ENCODE results near the gene PKN1. TPM values are rescaled to one million over a fixed set of nuclear protein-coding genes. Genes with fewer than 3 reads are reported as not detected.
"Not testable (repeated sequence)": the region's sequence is repeated elsewhere in the genome, so short reads cannot be mapped to it uniquely, and the experiment has no call there.

PKN1 gene
- total RNA-seq, 1 donor from 2014 or later = 147 TPM

DNA sequence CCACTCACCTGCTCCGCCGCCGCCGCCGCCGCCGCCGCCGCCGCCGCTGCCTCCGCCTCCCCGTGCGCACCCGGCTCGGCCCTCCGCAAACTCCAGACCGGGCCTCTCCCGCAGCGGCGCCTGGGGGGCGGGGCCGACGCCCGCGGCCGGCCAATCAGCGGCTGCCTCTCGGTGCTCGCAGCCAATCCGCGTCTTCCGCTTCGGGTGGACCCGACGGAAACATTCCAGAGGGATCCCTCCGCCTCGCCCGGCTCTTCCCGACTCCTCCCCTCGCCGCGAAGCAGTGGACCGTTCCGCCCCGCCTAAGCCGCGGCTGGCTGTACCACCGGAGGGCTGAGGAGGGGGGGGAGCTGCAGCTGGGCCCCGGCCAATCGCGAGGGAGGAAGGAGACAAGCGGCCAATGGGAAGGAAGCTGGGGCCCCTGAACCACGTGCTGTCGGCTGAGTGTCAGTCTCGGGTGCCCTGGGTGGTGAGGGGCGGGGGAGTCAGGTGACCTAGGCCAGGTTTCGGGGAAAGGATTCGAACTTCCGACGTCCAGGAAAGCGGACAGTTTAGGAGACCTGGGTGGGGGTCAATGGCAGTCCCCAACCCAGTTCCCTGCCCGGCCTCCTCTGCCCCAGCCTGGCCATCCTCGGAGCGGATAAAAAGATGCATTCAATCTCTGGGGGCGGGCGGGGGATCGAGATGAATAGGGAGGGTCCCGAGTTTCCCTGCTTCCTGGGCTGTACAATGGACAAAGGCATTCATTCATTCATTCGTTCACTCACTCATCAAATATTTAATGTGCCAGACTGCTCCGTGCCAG, 63.1 kb downstream of the PKN1 start, which contains the start of gene GIPC1:
Gene GIPC1, minus strand, starts transcription at position 99 of the 805 bp plus-strand sequence. CDS start 13,151 bp downstream, outside the sequence.
- Histone ChIP-seq H3K36me3 (peaks cover 10% of the 10 kb centered on the region), H3K27ac (peak within 1 kb of the TSS; percentile 83), H3K27me3 (ENCODE audit: low read depth) (no peaks in the 10 kb centered on the region), H3K9me3 (no peaks in the 10 kb centered on the region), H3K4me1 (peaks cover 35% of the 10 kb centered on the region), H3K4me3 (peak within 1 kb of the TSS; percentile 85)
- TF ChIP-seq, protein P1, sequence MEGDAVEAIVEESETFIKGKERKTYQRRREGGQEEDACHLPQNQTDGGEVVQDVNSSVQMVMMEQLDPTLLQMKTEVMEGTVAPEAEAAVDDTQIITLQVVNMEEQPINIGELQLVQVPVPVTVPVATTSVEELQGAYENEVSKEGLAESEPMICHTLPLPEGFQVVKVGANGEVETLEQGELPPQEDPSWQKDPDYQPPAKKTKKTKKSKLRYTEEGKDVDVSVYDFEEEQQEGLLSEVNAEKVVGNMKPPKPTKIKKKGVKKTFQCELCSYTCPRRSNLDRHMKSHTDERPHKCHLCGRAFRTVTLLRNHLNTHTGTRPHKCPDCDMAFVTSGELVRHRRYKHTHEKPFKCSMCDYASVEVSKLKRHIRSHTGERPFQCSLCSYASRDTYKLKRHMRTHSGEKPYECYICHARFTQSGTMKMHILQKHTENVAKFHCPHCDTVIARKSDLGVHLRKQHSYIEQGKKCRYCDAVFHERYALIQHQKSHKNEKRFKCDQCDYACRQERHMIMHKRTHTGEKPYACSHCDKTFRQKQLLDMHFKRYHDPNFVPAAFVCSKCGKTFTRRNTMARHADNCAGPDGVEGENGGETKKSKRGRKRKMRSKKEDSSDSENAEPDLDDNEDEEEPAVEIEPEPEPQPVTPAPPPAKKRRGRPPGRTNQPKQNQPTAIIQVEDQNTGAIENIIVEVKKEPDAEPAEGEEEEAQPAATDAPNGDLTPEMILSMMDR (IDR thresholded peaks at IDR 0.05) = no peak
- ATAC-seq (peak; percentile 95 to 98), DNase-seq (peak; percentile 97)
- intact Hi-C loops (cut with DNase I) = no loop called here

DNA sequence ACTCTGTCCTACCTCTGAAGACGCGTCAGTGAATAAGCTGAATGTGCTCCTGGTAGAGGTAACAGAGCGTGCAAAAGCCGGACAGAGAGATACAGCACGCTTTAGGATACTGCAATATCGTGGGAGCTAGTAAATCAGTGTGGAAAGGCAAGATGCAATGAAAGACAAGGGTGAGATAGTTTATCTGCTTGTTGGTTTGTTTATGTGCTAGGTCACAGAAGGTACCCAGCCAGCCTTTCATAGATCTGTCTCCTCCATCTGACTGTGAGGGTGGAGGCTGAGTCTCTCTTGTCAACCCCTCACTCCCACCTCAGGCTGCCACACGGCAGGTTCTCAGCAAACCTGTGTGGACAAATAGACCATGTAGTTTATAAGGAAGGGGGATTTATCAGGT, 63.7 kb downstream of the PKN1 start:
- TF ChIP-seq, protein P1 (IDR thresholded peaks at IDR 0.05) = no peak
- peaks cover 35% of the 10 kb centered on the region for H3K4me1 ChIP-seq
- DNase-seq (no peak), ATAC-seq (no peak)
- intact Hi-C loops (cut with DNase I) = no loop called here
- no peaks in the 10 kb centered on the region for H3K27me3 ChIP-seq (ENCODE audit: low read depth)
- peaks cover 4% of the 10 kb centered on the region for H3K36me3 ChIP-seq
- peak overlapping the region; percentile 83 for H3K27ac ChIP-seq
- H3K9me3 ChIP-seq = no peaks in the 10 kb centered on the region
- H3K4me3 ChIP-seq = peak overlapping the region; percentile 85

DNA sequence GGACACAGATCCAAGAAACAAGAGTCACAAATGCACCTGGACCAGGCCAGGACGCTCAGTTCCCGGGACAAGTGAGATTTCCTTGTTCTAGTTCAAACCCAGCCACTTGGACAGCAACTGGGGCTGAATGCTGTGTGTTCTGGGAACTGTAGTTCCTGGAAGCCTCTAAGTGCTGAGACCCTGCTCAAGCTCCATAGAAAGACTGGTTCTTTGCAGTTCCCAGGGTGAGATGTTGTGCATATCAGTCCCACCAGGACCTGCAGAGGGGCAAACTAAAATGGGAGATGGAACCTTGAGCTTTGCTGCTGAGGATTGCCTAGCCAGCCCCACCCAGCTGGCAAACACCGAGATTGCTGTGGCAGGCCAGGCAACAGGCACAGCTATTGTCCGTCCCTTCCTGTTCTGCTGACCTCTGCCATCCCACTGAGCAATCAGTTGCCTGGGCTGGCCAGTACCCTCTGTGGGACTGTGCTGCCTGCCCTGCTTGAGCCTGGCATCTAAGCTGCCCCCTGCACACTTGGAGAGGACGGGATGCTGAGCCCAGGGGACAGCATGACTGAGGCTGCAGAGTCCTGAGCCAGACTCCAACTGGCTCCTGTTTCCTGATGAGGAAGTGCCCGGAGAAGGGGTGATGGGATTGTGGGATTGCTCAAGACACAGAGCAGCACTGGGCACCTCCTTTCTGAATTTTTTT, 64.3 kb downstream of the PKN1 start:
- DNase-seq (no peak), ATAC-seq (peak; percentile 6 to 38)
- H3K36me3 ChIP-seq = peaks cover 3% of the 10 kb centered on the region
- no peak overlapping the region for H3K4me3 ChIP-seq
- intact Hi-C loops (cut with DNase I) = no loop called here
- H3K27me3 ChIP-seq (ENCODE audit: low read depth) = no peaks in the 10 kb centered on the region
- H3K4me1 ChIP-seq = peaks cover 38% of the 10 kb centered on the region
- H3K27ac ChIP-seq = peak overlapping the region; percentile 83
- TF ChIP-seq, protein P1 (IDR thresholded peaks at IDR 0.05) = no peak
- H3K9me3 ChIP-seq = no peaks in the 10 kb centered on the region

DNA sequence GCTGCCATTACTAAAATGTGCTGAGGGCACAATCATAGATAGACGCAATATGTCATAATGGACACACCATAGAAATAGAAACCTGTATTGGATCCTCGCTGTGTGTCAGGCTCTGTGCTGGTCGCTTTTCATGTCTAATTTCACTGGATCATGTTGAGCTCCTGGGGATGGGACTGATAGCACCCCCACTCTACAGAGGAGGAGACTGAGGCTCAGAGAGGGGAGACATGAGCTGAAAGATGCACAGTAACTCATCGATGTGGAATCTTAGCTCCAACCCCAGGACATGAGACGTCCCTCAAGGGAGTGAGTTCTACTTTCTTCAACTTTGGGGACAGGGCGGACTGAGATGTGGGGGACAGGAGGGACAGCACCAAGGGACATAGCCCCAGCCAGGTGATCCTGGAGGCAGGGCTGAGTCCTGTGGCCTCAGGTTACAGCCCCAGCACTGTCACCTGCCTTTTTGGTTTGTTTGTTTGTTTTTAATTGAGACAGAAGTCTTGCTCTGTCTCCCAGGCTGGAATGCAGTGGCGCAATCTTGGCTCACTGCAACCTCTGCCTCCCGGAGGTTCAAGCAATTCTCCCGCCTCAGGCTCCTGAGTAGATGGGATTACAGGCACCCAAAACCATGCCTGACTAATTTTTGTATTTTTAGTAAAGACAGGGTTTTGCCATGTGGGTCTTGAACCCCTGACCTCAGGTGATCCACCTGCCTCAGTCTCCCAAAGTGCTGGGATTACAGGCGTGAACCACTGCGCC, 69.4 kb downstream of the PKN1 start:
- no peak overlapping the region for H3K4me3 ChIP-seq
- TF ChIP-seq, protein P1 (IDR thresholded peaks at IDR 0.05) = no peak
- no peaks in the 10 kb centered on the region for H3K36me3 ChIP-seq
- ATAC-seq (peak; percentile 1 to 4), DNase-seq (no peak)
- intact Hi-C loops (cut with DNase I) = no loop called here
- H3K27me3 ChIP-seq (ENCODE audit: low read depth) = no peaks in the 10 kb centered on the region
- H3K27ac ChIP-seq = no peak overlapping the region
- no peaks in the 10 kb centered on the region for H3K9me3 ChIP-seq
- peaks cover 37% of the 10 kb centered on the region for H3K4me1 ChIP-seq

DNA sequence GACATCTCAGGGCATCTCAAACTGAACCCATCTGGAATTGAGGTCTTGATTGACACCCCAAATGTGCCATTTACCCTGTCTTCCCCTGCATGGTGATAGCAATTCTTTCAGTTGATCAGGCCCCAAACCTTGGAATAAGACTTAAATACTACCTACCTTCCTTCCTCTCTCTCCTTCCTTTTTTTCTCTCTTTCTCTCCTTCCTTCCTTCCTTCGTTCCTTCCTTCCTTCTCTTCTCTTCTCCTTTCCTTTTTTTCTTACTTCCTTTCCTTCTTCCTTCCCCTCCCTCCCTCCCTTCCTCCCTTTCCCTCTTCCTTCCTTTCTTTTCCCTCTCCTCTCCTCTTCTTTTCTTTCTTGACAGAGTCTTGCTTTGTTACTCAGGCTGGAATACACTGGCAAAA, 70.2 kb downstream of the PKN1 start:
- no peak for DNase-seq
- Histone ChIP-seq H3K27me3 (ENCODE audit: low read depth) (no peaks in the 10 kb centered on the region), H3K4me1 (peaks cover 37% of the 10 kb centered on the region), H3K4me3 (no peak overlapping the region), H3K27ac (no peak overlapping the region), H3K36me3 (no peaks in the 10 kb centered on the region), H3K9me3 (no peaks in the 10 kb centered on the region)
- TF ChIP-seq, protein P1 (IDR thresholded peaks at IDR 0.05) = no peak
- intact Hi-C loops (cut with DNase I) = no loop called here
- no peak for ATAC-seq

DNA sequence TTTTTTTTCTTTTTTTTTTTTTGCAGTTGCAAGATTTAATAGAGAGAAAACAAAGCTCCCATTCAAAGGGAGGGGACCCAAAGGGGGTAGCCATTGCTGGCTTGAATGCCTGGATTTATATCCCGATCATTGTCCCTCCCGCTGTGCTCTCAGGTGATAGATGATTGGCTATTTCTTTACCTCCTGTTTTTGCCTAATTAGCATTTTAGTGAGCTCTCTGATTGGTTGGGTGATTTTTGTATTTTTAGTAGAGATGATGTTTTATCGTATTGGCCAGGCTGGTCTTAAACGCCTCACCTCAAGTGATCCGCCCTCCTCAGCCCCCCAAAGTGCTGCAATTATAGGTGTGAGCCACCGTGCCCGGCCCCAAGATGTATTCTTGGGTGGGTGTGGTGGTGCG, 71.5 kb downstream of the PKN1 start:
- H3K4me3 ChIP-seq; DNase-seq; H3K27me3 ChIP-seq (ENCODE audit: low read depth); H3K36me3 ChIP-seq; intact Hi-C loops (cut with DNase I); H3K9me3 ChIP-seq; ATAC-seq: not testable (repeated sequence)
- Histone ChIP-seq H3K4me1 (peaks cover 45% of the 10 kb centered on the region), H3K27ac (peak overlapping the region; percentile 86)
